GM18858 (cell line): ENCODE data around the gene FCGBP.

Experiments used
- ATAC-seq: cut with Tn5 transposase; IDR thresholded peaks from one replicate; pipeline ENCODE4 v1.9.1; 2021; ENCODE audit not compliant: unreplicated experiment

Gene FCGBP

GRCh38 chr19:39949026-39949747 is 14.8 kb upstream of the FCGBP start:
- no peak for ATAC-seq

- no peak for ATAC-seq
Observed at GRCh38 chr19:39946532-39946931, 12.1 kb upstream of the FCGBP start.

- ATAC-seq = no peak
Observed at GRCh38 chr19:39943586-39943985, 9.2 kb upstream of the FCGBP start.

- ATAC-seq = no peak
Observed at GRCh38 chr19:39942366-39942730, 7.9 kb upstream of the FCGBP start.

- ATAC-seq = peak; percentile 62
Observed at GRCh38 chr19:39941615-39942365, 7.4 kb upstream of the FCGBP start.

GRCh38 chr19:39941151-39941550 is 6.7 kb upstream of the FCGBP start:
- ATAC-seq = no peak

GRCh38 chr19:39940221-39940833 is 5.9 kb upstream of the FCGBP start:
- no peak for ATAC-seq

GRCh38 chr19:39939556-39939955 is 5.1 kb upstream of the FCGBP start:
- ATAC-seq = no peak

GRCh38 chr19:39937787-39938186 is 3.4 kb upstream of the FCGBP start:
- ATAC-seq = no peak

- no peak for ATAC-seq
Observed at GRCh38 chr19:39937094-39937720, 2.8 kb upstream of the FCGBP start.

- ATAC-seq = no peak
Observed at GRCh38 chr19:39936622-39937021, 2.2 kb upstream of the FCGBP start.

- ATAC-seq = no peak
Observed at GRCh38 chr19:39936020-39936419, 1.6 kb upstream of the FCGBP start.

GRCh38 chr19:39935364-39935661 is 879 bp upstream of the FCGBP start:
- ATAC-seq = no peak

- ATAC-seq = no peak
Observed at GRCh38 chr19:39929750-39930149, 4.7 kb downstream of the FCGBP start.

GRCh38 chr19:39928357-39928725 is 6.1 kb downstream of the FCGBP start:
- ATAC-seq = no peak

GRCh38 chr19:39927524-39928356 is 6.7 kb downstream of the FCGBP start:
- no peak for ATAC-seq

- ATAC-seq = no peak
Observed at GRCh38 chr19:39927076-39927475, 7.4 kb downstream of the FCGBP start.

- ATAC-seq = no peak
Observed at GRCh38 chr19:39926170-39926760, 8.2 kb downstream of the FCGBP start.

GRCh38 chr19:39924952-39925351 is 9.5 kb downstream of the FCGBP start:
- ATAC-seq = no peak

GRCh38 chr19:39924389-39924788 is 10.0 kb downstream of the FCGBP start:
- ATAC-seq = no peak

GRCh38 chr19:39923862-39924261 is 10.6 kb downstream of the FCGBP start:
- ATAC-seq = no peak
